ENCODE results near the gene NAALADL2. TPM values are rescaled to one million over a fixed set of nuclear protein-coding genes. Genes with fewer than 3 reads are reported as not detected.

NAALADL2 gene
- total RNA-seq, 2 donors from 2014 or later, result 6.2 to 14.5 TPM

DNA sequence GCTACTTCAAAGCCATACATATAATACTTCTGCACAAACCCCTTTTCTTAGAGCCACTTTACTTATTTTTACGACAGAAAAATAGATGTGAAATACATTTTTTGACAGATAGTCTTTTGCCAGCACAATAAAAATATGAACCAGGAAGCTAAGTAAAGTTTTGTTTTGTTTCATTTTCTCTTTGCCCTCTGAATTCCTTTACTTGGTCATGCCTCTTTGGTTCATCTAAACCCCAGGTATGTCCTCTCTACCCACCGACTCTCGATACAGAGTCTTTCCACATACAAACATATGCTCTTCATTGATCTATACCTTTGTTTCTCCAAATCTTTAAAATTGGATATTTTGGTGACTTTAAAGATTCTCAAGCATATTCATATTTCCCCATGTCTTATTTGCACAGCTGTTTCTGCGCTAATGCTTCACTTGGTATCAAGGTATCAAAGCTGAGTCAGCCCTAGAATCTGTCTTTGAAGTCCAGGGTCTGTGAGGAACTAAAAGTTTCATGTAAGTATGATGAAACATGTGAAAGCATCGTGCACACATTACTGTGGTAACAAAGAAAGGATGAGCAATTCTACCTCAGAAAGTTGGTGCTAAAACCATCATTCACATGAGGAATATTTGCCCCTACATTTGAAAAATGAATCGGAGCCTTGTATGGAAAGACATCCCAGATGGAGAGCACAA lies 845.4 kb downstream of the NAALADL2 start:
- WGBS, 2 donors, result 79 to 82% methylated on average over 6 of the region's 6 CpGs
- no peak for ATAC-seq
- Histone ChIP-seq H3K9me3 (no peaks in the 10 kb centered on the region), H3K27ac (no peak overlapping the region), H3K36me3 (replicated peaks in 1 of 2; ENCODE audit: insufficient read depth in 1 of 2, low read depth in 2 of 2) (no peaks in the 10 kb centered on the region), H3K4me1 (no peaks in the 10 kb centered on the region), H3K27me3 (no peaks in the 10 kb centered on the region), H3K4me3 (no peak overlapping the region)
- intact Hi-C loops (cut with DNase I), result no loop called here
- no peak for TF ChIP-seq POLR2A (IDR thresholded peaks at IDR 0.05)
- TF ChIP-seq, protein P1, sequence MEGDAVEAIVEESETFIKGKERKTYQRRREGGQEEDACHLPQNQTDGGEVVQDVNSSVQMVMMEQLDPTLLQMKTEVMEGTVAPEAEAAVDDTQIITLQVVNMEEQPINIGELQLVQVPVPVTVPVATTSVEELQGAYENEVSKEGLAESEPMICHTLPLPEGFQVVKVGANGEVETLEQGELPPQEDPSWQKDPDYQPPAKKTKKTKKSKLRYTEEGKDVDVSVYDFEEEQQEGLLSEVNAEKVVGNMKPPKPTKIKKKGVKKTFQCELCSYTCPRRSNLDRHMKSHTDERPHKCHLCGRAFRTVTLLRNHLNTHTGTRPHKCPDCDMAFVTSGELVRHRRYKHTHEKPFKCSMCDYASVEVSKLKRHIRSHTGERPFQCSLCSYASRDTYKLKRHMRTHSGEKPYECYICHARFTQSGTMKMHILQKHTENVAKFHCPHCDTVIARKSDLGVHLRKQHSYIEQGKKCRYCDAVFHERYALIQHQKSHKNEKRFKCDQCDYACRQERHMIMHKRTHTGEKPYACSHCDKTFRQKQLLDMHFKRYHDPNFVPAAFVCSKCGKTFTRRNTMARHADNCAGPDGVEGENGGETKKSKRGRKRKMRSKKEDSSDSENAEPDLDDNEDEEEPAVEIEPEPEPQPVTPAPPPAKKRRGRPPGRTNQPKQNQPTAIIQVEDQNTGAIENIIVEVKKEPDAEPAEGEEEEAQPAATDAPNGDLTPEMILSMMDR (IDR thresholded peaks at IDR 0.05), result no peak
- DNase-seq, result no peak

DNA sequence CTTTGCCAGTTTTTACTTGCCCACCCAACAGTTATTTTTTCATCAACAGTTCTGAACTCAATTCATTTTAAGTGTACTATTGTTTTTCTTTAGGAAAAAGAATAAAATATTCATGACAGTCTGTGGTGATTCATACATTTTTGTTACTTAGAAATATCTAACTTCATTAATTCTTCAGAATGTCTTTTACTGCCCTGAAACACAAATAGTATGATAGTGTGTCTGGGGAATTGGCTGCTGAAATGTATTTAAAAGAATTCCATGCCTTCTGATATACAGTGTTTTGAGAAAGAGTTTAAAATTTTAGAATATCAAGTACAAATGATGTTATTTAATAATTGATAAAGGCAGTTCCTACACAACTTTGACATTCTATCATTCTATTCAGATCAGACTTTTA lies 854.1 kb downstream of the NAALADL2 start:
- intact Hi-C loops (cut with DNase I), result no loop called here
- Histone ChIP-seq H3K4me3 (no peak overlapping the region), H3K4me1 (no peaks in the 10 kb centered on the region), H3K27me3 (no peaks in the 10 kb centered on the region), H3K9me3 (no peaks in the 10 kb centered on the region), H3K27ac (no peak overlapping the region), H3K36me3 (replicated peaks in 1 of 2; ENCODE audit: insufficient read depth in 1 of 2, low read depth in 2 of 2) (no peaks in the 10 kb centered on the region)
- no peak for TF ChIP-seq POLR2A (IDR thresholded peaks at IDR 0.05)
- TF ChIP-seq, protein P1 (IDR thresholded peaks at IDR 0.05), result no peak
- no peak for ATAC-seq
- no peak for DNase-seq

DNA sequence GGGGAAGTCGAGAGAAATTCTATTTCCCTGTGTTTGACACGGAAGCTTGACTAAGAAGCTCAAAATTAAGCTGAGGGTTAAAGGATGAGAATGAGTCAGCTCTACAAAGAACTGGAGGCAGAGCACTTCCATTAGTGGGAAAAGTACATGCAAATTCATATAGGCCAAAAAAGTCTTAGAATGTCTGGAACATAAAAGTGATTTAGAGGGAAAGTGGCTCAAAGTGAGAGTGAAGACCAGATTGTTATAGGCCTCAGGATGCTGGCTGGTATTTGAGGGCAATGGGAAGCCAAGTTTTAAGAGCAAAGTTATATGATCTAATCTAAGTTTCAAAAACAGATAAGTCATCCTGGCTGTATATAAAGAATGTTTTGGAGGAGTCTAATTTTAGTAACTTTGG lies 857.3 kb downstream of the NAALADL2 start:
- DNase-seq, result no peak
- no peak for ATAC-seq
- Histone ChIP-seq H3K4me3 (no peak overlapping the region), H3K27me3 (no peaks in the 10 kb centered on the region), H3K27ac (no peak overlapping the region), H3K9me3 (no peaks in the 10 kb centered on the region), H3K4me1 (no peaks in the 10 kb centered on the region), H3K36me3 (replicated peaks in 1 of 2; ENCODE audit: insufficient read depth in 1 of 2, low read depth in 2 of 2) (no peaks in the 10 kb centered on the region)
- TF ChIP-seq POLR2A (IDR thresholded peaks at IDR 0.05), result no peak
- TF ChIP-seq, protein P1 (IDR thresholded peaks at IDR 0.05), result no peak
- 82 to 89% methylated on average over 2 of the region's 2 CpGs for WGBS, 2 donors
- intact Hi-C loops (cut with DNase I), result no loop called here

DNA sequence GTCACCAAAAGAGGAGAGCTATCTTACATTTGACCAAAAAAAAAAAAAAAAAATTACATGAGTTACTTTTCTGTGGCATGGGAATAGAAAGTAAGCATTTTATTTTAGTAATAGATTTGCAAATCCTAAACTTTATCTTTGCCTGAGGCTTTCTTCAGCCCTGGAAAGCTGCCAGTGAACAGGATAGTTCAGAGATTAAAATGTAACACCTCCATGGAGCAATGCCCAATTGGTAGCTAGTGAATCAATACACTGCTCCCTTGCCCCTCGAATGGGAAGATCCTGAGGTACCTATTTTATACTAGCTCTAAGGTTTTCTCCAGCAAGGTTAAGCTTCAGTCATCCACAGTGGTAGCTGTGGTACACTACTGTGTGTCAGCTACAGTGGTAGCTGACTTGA lies 867.1 kb downstream of the NAALADL2 start:
- DNase-seq, result peak in 1 of 4 donors; percentile 7
- WGBS, 2 donors, result 13 to 19% methylated on average over 1 of the region's 1 CpG
- no peak overlapping the region for H3K27ac ChIP-seq
- H3K27me3 ChIP-seq, result no peaks in the 10 kb centered on the region
- TF ChIP-seq, protein P1 (IDR thresholded peaks at IDR 0.05), result no peak
- TF ChIP-seq POLR2A (IDR thresholded peaks at IDR 0.05), result no peak
- H3K9me3 ChIP-seq, result no peaks in the 10 kb centered on the region
- no peaks in the 10 kb centered on the region for H3K36me3 ChIP-seq (replicated peaks in 1 of 2; ENCODE audit: insufficient read depth in 1 of 2, low read depth in 2 of 2)
- H3K4me1 ChIP-seq, result no peaks in the 10 kb centered on the region
- intact Hi-C loops (cut with DNase I), result no loop called here
- H3K4me3 ChIP-seq, result no peak overlapping the region
- no peak for ATAC-seq

DNA sequence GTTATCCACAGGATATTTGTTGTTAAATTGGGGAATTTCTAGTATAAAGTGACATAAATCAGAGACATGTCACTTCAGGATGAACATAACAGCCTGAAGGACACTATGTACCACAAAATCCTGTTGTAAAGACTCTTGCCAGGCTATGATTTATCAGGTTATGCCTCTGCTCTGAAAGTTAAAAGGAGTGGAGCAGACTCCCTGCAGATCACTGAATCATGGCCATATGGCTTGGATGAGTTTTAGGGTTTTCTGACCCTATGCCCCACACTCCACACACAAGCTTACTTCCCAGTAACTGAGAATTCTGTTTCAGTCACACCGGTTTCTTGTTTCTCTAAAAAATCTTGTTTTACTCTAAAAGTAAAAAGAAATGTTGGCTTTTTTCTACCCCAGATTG lies 869.4 kb downstream of the NAALADL2 start:
- intact Hi-C loops (cut with DNase I), result no loop called here
- DNase-seq (no peak), ATAC-seq (no peak)
- Histone ChIP-seq H3K4me3 (no peak overlapping the region), H3K4me1 (peaks cover 4% of the 10 kb centered on the region), H3K36me3 (replicated peaks in 1 of 2; ENCODE audit: insufficient read depth in 1 of 2, low read depth in 2 of 2) (no peaks in the 10 kb centered on the region), H3K27ac (no peak overlapping the region), H3K9me3 (no peaks in the 10 kb centered on the region), H3K27me3 (no peaks in the 10 kb centered on the region)
- TF ChIP-seq, protein P1 (IDR thresholded peaks at IDR 0.05), result no peak
- TF ChIP-seq POLR2A (IDR thresholded peaks at IDR 0.05), result no peak
- 85 to 88% methylated on average over 1 of the region's 1 CpG for WGBS, 2 donors

All from body of pancreas (tissue), 4 donors.